ENCODE measurements around the gene THEMIS2.

The THEMIS2 gene

GRCh38 chr1:27885621-27886352 lies 13.4 kb downstream of the THEMIS2 start:
- DNase-seq (ENCODE audit: low spot score): no peak

GRCh38 chr1:27886353-27886679 lies 14.0 kb downstream of the THEMIS2 start:
- DNase-seq (ENCODE audit: low spot score): no peak

DNA sequence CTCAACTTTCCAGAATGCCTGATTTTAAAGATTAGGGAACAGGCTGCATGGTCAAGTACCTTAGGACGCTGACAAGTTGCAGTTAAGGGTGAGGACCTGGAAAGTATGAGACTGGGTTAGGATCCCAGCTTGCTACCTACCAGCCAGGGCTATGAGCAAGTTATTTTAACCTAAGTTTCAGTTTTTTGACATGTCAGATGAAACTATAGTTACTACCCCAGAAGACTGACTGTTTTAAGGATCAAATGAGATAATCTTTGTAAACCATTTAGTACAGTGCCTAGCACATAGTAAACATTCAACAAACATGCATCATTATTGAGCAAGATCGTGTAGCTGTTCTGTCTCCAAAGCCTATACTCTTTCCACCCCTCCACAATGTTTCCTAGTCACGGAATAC lies 14.4 kb downstream of the THEMIS2 start:
- DNase-seq (ENCODE audit: low spot score): no peak

GRCh38 chr1:27887215-27888021 lies 15.1 kb downstream of the THEMIS2 start:
- DNase-seq (ENCODE audit: low spot score): no peak

DNA sequence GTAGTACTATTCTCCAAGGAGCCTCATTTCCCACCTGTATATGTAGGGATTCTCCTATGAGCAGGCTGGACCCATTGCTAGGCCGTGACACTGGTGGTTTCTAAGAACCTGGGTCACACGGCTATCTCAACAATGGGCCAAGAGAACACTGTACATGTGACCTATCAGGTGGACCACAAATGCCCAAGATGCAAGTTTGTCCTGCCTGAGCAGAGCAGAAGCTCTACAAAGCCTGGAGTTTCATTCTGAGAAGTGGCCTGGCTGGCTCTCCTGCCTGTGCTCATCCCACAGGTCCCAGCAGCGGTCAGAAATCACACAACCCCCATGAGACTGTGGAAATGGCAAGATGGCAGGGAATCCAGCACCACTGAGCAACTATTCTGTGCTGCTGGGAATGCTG lies 17.2 kb downstream of the THEMIS2 start:
- no peak for DNase-seq (ENCODE audit: low spot score)

DNA sequence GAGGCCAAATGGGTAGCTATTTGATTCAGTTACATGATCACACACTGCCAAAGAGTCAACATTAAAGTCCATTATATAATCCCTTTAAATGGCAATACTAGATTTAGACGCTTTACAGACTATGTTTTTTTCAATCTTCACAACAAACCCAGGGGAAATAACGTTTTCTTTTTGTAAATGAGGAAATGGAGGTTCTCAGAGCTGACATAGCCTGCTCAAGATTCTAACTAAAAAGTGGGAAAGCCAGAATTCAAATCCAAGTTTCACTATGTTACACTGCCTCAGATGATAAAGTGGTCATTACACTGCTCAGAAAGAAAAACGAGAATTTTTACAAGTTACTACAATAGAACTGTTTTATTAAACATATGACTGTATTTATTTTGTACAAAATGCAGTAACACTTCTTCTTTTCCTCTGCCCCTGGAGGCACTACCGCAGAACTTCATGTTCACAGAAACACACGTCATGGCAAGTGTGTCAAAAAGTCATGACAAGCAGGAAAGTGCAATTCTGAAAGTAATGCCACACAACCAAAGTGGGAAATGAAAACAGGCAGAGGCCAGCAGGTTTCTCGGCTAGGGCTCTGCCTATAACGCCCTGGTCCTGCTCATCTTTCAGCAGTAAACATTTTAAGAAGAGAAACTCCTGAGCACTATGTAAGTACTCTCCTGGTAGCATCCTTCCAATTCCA lies 19.0 kb downstream of the THEMIS2 start:
- no peak for DNase-seq (ENCODE audit: low spot score)

- no peak for DNase-seq (ENCODE audit: low spot score)
These were observed 22.2 kb downstream of the THEMIS2 start for GRCh38 chr1:27894521-27894920.

- no peak for DNase-seq (ENCODE audit: low spot score)
These were observed 34.4 kb downstream of the THEMIS2 start for GRCh38 chr1:27906759-27907158.

DNA sequence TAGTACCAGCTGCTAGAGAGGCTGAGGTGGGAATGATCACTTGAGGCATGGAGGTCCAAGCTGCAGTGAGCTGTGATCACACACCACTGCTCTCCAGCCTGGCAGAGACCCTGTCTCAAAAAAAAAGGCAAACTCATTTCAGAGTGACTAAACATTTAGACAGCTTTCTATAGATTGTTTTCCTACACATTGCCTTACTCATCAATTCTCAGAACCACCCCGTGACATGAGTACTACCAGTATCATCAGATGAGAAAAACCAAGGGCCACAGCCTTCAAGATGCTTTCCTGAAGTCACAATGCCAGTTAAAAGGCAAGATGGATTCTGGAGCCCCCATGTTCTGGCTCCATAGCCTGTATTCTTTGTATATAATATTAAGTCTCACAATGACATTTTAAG lies 40.1 kb downstream of the THEMIS2 start:
- peak; percentile 37 for DNase-seq (ENCODE audit: low spot score)

DNA sequence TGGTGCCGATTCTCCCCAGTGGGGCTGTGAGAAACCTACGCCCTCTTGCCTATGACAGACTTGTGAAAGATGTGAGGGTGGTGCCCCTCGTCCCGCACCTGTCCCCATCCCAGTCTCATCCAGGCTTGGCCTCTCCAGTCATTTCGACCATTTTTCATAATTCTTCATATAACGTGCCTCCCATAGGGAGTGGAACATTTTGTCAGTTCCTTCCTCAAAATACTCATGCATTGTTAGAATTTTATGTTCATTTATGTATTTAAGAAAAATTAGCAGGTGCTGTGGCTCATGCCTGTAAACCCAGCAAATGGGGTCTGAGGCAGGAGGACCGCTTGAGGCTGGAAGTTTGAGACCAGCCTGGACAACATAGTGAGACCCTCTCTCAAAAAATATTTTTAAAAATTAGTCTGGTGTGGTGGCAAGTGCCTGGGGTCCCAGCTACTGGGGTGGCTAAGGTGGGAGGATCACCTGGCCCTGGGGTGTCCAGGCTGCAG lies 42.8 kb downstream of the THEMIS2 start:
- DNase-seq (ENCODE audit: low spot score): no peak

DNA sequence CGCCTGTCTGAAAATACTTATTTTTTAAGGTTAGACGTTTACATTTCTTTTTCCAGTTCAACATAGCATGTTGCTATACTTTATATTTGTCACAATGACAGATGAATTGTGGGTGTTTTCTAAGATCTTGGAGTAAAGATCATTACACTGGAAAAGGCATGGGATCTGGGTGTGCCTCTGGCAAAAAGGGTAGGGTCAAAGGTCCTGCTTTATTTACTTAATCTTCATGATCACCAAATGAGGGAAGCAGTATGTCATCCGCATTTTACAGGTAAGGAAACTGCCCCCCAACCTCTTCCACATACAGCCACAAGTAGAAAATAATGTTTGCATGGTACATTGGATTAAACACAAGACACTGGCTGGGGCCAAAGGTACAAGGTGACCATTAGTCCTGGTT lies 49.9 kb downstream of the THEMIS2 start:
- DNase-seq (ENCODE audit: low spot score): no peak

DNA sequence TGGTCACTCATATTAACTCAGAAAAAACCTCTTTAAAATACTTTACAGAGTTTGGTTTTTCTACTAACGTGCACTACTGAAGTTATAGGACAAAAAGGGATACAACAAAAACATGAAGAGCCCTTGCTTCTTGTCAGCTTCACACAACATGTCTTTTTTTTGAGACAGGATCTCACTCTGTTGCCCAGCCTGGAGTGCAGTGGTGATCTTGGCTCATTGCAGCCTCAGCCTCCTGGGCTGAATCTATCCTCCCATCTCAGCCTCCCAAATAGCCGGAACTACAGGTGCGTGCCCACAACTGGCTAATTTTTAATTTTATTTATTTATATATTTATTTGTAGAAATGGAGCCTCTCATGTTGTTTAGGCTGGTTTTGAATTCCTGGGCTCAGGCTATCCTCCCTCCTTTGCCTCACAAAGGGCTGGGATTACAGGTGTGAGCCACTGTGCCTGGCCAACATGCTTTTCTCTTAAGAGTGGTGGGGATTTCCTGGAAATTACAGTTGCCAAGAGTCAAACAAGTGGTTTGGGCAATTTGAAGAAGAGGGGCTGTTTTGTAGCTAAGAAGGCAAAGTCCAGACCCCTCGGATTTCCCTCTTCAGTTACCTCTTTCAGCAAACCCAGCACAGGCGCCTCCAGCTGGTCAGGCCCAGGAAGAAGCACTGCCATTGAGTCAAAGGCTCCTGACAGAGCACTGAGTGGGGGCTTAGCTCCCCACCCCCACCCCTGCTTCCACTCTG lies 56.0 kb downstream of the THEMIS2 start:
- no peak for DNase-seq (ENCODE audit: low spot score)

DNA sequence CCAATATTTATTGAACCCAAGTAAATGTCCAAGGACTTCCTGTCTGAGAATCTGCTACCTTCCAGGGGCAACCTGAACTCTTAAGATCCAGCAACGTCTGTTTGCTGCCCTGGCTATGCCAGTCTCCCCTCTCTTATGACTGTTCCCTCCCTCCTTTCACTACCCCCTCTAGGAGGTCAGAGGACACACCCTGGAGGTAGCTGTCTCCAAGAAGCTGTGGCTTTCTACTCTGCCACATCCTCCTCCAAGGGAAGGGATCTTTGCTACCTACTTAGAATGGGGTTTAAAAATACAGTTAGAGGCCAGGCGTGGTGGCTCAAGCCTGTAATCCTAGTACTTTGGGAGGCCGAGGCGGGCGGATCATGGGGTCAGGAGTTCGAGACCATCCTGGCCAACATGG lies 58.8 kb downstream of the THEMIS2 start:
- no peak for DNase-seq (ENCODE audit: low spot score)

GRCh38 chr1:27931759-27932158 lies 59.4 kb downstream of the THEMIS2 start:
- DNase-seq (ENCODE audit: low spot score): no peak

- DNase-seq (ENCODE audit: low spot score): no peak
These were observed 62.6 kb downstream of the THEMIS2 start, which contains the start of gene SMPDL3B for GRCh38 chr1:27934818-27935549. TSS of gene SMPDL3B (plus strand) at chr1:27935000. CDS start at chr1:27935184, 184 bp downstream.

GRCh38 chr1:27935721-27936120 lies 63.4 kb downstream of the THEMIS2 start:
- no peak for DNase-seq (ENCODE audit: low spot score)

Measured in hematopoietic multipotent progenitor cell treated with erythropoietin and hydrocortisone succinate and interleukin-3 and kit ligand, for 15 days (in vitro differentiated cells).